GM08714 (cell line): Measurements from ENCODE around the gene EIF5A2.
"Not testable (repeated sequence)": the region's sequence is repeated elsewhere in the genome, so short reads cannot be mapped to it uniquely, and the experiment has no call there.

Source experiments
- H3K4me3 ChIP-seq: fragments of 200-500 bp; sonication (Bioruptor generic); 2 replicates; pipeline ENCODE4 v1.5.1; 2014; ENCODE audit warnings: mild to moderate bottlenecking, low read length, inconsistent platforms
- ZNF274 ChIP-seq: IDR thresholded peaks from 2 replicates; pipeline ENCODE4 v1.6.1; 2012; ENCODE audit warnings: mild to moderate bottlenecking, low read depth, low read length

Gene EIF5A2

GRCh38 chr3:170909129-170909903 lies 879 bp upstream of the EIF5A2 start:
- H3K4me3 ChIP-seq = no peak overlapping the region
- TF ChIP-seq ZNF274 = no peak

- TF ChIP-seq ZNF274 = no peak
- peak overlapping the region; percentile 79 for H3K4me3 ChIP-seq
These were observed 701 bp downstream of the EIF5A2 start for GRCh38 chr3:170907637-170908234.

GRCh38 chr3:170905862-170906261 lies 2.6 kb downstream of the EIF5A2 start:
- TF ChIP-seq ZNF274 = no peak
- no peak overlapping the region for H3K4me3 ChIP-seq

- TF ChIP-seq ZNF274 = no peak
- H3K4me3 ChIP-seq = no peak overlapping the region
These were observed 5.3 kb downstream of the EIF5A2 start for GRCh38 chr3:170903123-170903522.

- H3K4me3 ChIP-seq = no peak overlapping the region
- no peak for TF ChIP-seq ZNF274
These were observed 9.0 kb downstream of the EIF5A2 start for GRCh38 chr3:170899455-170899854.

- H3K4me3 ChIP-seq = no peak overlapping the region
- TF ChIP-seq ZNF274 = no peak
These were observed 10.5 kb downstream of the EIF5A2 start for GRCh38 chr3:170897978-170898377.

GRCh38 chr3:170897199-170897598 lies 11.2 kb downstream of the EIF5A2 start:
- H3K4me3 ChIP-seq = not testable (repeated sequence)

- no peak for TF ChIP-seq ZNF274
- no peak overlapping the region for H3K4me3 ChIP-seq
These were observed 11.7 kb downstream of the EIF5A2 start for GRCh38 chr3:170896781-170897180.

- H3K4me3 ChIP-seq = not testable (repeated sequence)
These were observed 12.1 kb downstream of the EIF5A2 start for GRCh38 chr3:170896333-170896732.

- no peak overlapping the region for H3K4me3 ChIP-seq
- TF ChIP-seq ZNF274 = no peak
These were observed 14.5 kb downstream of the EIF5A2 start for GRCh38 chr3:170893895-170894294.

GRCh38 chr3:170889630-170890029 lies 18.8 kb downstream of the EIF5A2 start:
- no peak for TF ChIP-seq ZNF274
- no peak overlapping the region for H3K4me3 ChIP-seq

- H3K4me3 ChIP-seq = no peak overlapping the region
- TF ChIP-seq ZNF274 = no peak
These were observed 19.3 kb downstream of the EIF5A2 start for GRCh38 chr3:170889132-170889531.

GRCh38 chr3:170884109-170884930 lies 24.1 kb downstream of the EIF5A2 start:
- H3K4me3 ChIP-seq = not testable (repeated sequence)

GRCh38 chr3:170878688-170879087 lies 29.7 kb downstream of the EIF5A2 start:
- not testable (repeated sequence) for H3K4me3 ChIP-seq

- not testable (repeated sequence) for H3K4me3 ChIP-seq
These were observed 31.1 kb downstream of the EIF5A2 start for GRCh38 chr3:170877311-170877710.
